NT2/D1 (cell line): ENCODE results near the gene CACNG8.

Experiments used
- DNase-seq: peaks from one replicate; pipeline ENCODE4 v3.0.0-alpha.2; 2011; ENCODE audit warnings: low read depth, low spot score
- H3K27me3 ChIP-seq: 2 replicates; pipeline ENCODE4 v1.6.0; 2011; ENCODE audit warnings: mild to moderate bottlenecking; ENCODE audit not compliant: insufficient read length, insufficient read depth
- H3K36me3 ChIP-seq: 2 replicates; pipeline ENCODE4 v1.6.1; 2011; ENCODE audit warnings: mild to moderate bottlenecking, low read length, mixed read lengths; ENCODE audit not compliant: insufficient read depth, insufficient read length
- H3K4me1 ChIP-seq: 2 replicates; pipeline ENCODE4 v1.5.1; 2011; ENCODE audit not compliant: insufficient read depth, insufficient read length
- H3K4me3 ChIP-seq: 2 replicates; pipeline ENCODE4 v1.5.1; 2011; ENCODE audit warnings: low read depth; ENCODE audit not compliant: insufficient read length
- H3K9ac ChIP-seq: 2 replicates; pipeline ENCODE4 v1.6.0; 2011; ENCODE audit warnings: low read depth; ENCODE audit not compliant: insufficient read length
- H3K9me3 ChIP-seq: 2 replicates; pipeline ENCODE4 v1.5.1; 2011; ENCODE audit warnings: mild to moderate bottlenecking, low read length; ENCODE audit not compliant: insufficient read depth
- SUZ12 ChIP-seq: IDR thresholded peaks from 2 replicates; pipeline ENCODE4 v1.6.1; 2011; ENCODE audit not compliant: insufficient read length, insufficient read depth; ENCODE audit errors: extremely low read depth
- YY1 ChIP-seq: IDR thresholded peaks from 2 replicates; pipeline ENCODE4 v1.6.1; 2011; ENCODE audit not compliant: insufficient read length, insufficient read depth
- ZNF274 ChIP-seq: IDR thresholded peaks from 2 replicates; pipeline ENCODE4 v1.6.1; 2011; ENCODE audit warnings: mild to moderate bottlenecking, low read depth, low read length

The CACNG8 gene

DNA sequence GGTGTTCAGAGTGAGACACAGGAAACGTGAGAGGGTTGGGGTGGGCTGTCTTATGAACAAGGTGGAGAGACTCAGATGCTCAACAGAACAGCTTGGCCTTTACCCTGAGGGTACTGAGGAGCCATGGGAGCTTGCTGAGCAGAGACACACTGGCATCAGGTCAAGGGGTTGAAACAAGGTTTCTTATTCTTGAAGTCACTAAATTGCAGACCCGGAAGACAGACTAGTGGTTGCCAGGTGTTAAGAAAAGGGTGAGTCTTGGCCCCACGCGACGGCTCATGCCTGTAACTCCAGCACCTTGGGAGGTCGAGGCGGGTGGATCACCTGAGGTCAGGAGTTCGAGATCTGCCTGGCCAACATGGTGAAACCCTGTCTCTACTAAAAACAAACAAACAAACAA is 51.1 kb downstream of the CACNG8 start:
- H3K4me3 ChIP-seq: no peak overlapping the region
- H3K9me3 ChIP-seq: 0 out of 2 replicates have a peak, but pooled peaks cover 3% of the 10 kb centered on the region
- no peaks in the 10 kb centered on the region for H3K27me3 ChIP-seq
- no peaks in the 10 kb centered on the region for H3K36me3 ChIP-seq
- DNase-seq: no peak
- no peak overlapping the region for H3K9ac ChIP-seq
- H3K4me1 ChIP-seq: peaks cover 3% of the 10 kb centered on the region
- TF ChIP-seq YY1 (no peak), SUZ12 (no peak), ZNF274 (no peak)

DNA sequence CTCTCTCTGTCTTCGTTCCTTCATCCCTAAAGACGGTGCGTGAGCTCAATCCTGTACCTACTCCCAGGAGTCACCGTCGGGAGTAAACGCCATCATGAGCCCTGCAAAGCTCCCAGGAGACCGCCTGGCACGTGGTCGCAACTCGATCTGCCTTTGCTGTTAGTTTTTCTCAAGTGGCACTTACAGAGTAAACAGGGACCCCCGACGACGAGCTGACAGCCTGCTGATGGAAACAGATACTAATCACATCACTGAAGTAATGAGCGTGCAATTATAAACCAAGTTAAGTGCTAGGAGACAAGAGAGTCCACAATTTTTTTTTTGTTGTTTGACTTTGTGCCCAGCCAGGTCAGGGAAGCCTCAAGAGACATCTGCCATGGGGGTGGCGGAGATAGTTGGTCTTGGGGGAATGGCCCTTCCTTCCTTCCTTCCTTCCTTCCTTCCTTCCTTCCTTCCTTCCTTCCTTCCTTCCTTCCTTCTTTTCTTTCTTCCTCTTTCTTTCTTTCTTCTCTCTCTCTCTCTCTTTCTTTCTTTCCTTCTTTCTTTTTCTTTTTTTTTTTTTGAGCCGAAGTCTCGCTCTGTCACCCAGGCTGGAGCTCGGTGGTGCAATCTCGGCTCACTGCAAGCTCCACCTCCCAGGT is 52.3 kb downstream of the CACNG8 start:
- DNase-seq: no peak
- 0 out of 2 replicates have a peak, but pooled peaks cover 3% of the 10 kb centered on the region for H3K9me3 ChIP-seq

DNA sequence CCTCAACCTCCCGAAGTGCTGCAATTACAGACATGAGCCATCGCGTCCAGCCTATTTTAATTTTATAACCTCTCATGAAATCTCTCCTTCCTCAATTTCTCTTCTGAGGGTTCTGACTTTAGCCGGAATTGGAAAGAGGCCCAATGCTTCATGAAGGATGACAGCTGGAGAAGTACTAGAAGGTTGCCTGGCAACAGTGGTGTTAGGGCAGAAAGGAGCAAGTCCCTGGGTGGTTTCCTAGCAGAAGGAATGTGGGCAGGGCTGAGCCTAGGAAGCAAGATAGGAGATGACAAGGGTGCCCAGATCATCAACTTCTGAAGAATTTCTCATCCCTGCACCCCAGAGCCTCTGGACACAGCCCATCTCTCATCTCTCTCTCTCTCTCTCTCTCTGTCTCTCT is 54.5 kb downstream of the CACNG8 start:
- TF ChIP-seq SUZ12: no peak
- no peak for TF ChIP-seq ZNF274
- no peak for TF ChIP-seq YY1
- DNase-seq: no peak
- no peak overlapping the region for H3K9ac ChIP-seq

More for the DNA sequence above, 52.3 kb downstream of the CACNG8 start:
- peaks cover 3% of the 10 kb centered on the region for H3K4me1 ChIP-seq
- no peak overlapping the region for H3K9ac ChIP-seq
- no peak overlapping the region for H3K4me3 ChIP-seq
- no peaks in the 10 kb centered on the region for H3K36me3 ChIP-seq
- H3K27me3 ChIP-seq: no peaks in the 10 kb centered on the region
- no peak for TF ChIP-seq SUZ12
- no peak for TF ChIP-seq ZNF274
- no peak for TF ChIP-seq YY1

DNA sequence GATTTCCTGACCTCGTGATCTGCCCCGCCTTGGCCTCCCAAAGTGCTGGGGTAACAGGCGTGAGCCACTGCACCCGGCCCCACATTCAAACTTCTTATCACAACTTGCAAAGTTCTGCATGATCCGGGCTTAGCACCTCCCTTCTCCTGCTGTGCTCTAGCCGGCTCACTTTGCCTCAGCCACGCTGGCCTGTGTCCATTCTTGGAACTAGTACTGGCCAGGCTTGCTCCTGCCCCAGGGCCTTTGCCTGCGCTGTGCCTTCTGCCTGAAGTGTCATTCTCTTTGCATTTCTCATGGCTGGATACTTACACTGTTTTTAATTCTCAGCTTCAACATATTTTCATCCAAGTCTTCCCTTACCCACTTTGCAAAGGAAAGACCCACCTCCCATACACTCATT is 58.6 kb downstream of the CACNG8 start:
- Histone ChIP-seq H3K9ac (no peak overlapping the region), H3K9me3 (0 out of 2 replicates have a peak, but pooled peaks cover 3% of the 10 kb centered on the region), H3K4me3 (no peak overlapping the region), H3K36me3 (no peaks in the 10 kb centered on the region), H3K4me1 (peaks cover 2% of the 10 kb centered on the region), H3K27me3 (no peaks in the 10 kb centered on the region)
- TF ChIP-seq SUZ12 (no peak), YY1 (no peak), ZNF274 (no peak)
- no peak for DNase-seq

More for the DNA sequence above, 54.5 kb downstream of the CACNG8 start:
- H3K4me1 ChIP-seq: no peaks in the 10 kb centered on the region
- H3K4me3 ChIP-seq: no peak overlapping the region
- no peaks in the 10 kb centered on the region for H3K27me3 ChIP-seq
- no peaks in the 10 kb centered on the region for H3K36me3 ChIP-seq
- H3K9me3 ChIP-seq: 0 out of 2 replicates have a peak, but pooled peaks cover 3% of the 10 kb centered on the region

DNA sequence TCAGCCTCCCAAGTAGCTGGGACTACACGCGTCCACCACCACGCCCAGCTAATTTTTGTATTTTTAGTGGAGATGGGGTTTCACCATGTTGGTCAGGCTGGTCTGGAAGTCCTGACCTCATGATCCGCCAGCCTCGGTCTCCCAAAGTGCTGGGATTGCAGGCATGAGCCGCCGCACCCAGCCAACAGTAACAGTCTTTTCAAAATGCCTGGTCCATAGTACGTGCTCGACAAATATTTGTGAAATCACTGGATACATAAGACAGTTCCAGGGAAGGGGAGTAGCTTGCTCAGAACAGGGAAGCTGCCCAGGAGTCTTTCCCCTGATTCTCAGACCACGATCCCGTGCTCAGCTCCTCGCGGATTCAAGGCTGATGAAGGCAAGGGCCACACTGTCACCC is 59.2 kb downstream of the CACNG8 start:
- Histone ChIP-seq H3K36me3 (no peaks in the 10 kb centered on the region), H3K4me3 (no peak overlapping the region), H3K27me3 (no peaks in the 10 kb centered on the region), H3K9me3 (0 out of 2 replicates have a peak, but pooled peaks cover 3% of the 10 kb centered on the region), H3K9ac (no peak overlapping the region), H3K4me1 (peaks cover 2% of the 10 kb centered on the region)
- no peak for DNase-seq
- TF ChIP-seq SUZ12 (no peak), YY1 (no peak), ZNF274 (no peak)

DNA sequence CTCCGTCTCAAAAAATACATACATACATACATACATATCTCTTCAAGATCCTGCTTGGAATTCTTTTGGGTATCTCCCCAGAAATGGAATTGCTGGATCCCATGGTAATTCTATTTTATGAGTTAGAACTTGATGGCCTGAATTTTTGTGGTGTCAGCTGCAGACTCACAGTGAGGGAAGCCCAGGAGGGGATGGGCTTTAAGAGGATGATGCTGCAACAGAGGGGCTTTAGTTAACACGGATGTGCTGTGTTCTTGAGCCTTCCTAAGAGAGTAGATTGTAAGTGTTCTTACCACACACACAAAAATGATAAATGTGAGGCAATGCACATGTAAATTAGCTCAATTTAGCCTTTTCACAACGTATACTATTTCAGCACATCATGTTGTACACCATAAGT is 60.5 kb downstream of the CACNG8 start:
- DNase-seq: no peak
- no peak overlapping the region for H3K9ac ChIP-seq
- H3K4me3 ChIP-seq: no peak overlapping the region
- no peaks in the 10 kb centered on the region for H3K9me3 ChIP-seq
- peaks cover 2% of the 10 kb centered on the region for H3K4me1 ChIP-seq
- no peaks in the 10 kb centered on the region for H3K36me3 ChIP-seq
- no peaks in the 10 kb centered on the region for H3K27me3 ChIP-seq
- no peak for TF ChIP-seq ZNF274
- TF ChIP-seq YY1: no peak
- no peak for TF ChIP-seq SUZ12

DNA sequence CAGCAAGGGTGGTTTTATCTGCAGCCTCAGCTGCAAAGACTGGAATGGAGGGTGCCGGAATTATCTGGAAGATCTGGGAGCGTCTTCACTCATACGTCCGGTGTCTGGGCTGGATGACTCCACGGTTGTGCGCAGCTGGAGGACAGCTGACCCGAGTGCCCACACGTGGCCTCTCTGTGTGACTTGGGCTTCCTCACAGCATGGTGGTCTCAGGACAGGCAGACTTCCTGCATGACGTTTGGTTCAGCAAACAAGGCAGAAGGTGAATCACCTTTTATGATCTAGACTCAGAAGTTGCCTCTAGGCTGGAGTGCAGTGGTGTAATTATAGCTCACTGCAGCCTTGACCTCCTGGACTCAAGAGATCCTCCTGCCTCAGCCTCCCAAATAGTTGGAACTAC is 61.9 kb downstream of the CACNG8 start:
- TF ChIP-seq ZNF274 (no peak), YY1 (no peak), SUZ12 (no peak)

More for the DNA sequence above, 61.9 kb downstream of the CACNG8 start:
- DNase-seq: no peak
- Histone ChIP-seq H3K36me3 (no peaks in the 10 kb centered on the region), H3K9ac (no peak overlapping the region), H3K27me3 (no peaks in the 10 kb centered on the region), H3K4me3 (no peak overlapping the region), H3K9me3 (no peaks in the 10 kb centered on the region), H3K4me1 (peaks cover 2% of the 10 kb centered on the region)
